ENCODE measurements around the gene POMT2. TPM values are rescaled to one million over a fixed set of nuclear protein-coding genes. Genes with fewer than 3 reads are reported as not detected.
"Not testable (repeated sequence)": the region's sequence is repeated elsewhere in the genome, so short reads cannot be mapped to it uniquely, and the experiment has no call there.

The POMT2 gene
- total RNA-seq, 2 donors from 2014 or later, result 13.0 to 37.7 TPM

DNA sequence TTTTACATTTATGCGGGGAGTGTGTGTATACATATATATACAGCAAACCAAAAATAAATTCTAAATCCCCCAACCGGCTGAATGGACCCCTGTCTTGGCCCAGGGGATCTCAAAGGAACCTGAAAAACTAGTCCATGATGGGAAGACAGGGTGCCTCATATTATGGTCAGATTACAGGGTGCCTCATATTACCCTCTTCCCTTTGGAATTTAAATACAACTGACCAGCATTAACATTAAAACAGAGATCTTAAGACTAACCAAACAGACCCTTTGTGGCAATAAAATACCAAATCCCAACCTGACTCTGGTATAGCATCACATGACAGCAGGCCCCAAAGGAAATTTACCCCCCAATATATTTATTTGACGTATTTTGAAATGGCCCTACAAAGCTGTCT, 17.2 kb upstream of the POMT2 start:
- intact Hi-C loops (cut with DNase I), result no loop called here
- Histone ChIP-seq H3K36me3 (no peaks in the 10 kb centered on the region), H3K27me3 (no peaks in the 10 kb centered on the region), H3K9ac (ENCODE audit: low read depth in 2 of 2, low read length in 2 of 2) (no peak overlapping the region), H3K4me3 (no peak overlapping the region), H3K4me1 (no peaks in the 10 kb centered on the region), H3K9me3 (no peaks in the 10 kb centered on the region), H3K27ac (no peak overlapping the region)
- no peak for DNase-seq
- TF ChIP-seq, protein P1, sequence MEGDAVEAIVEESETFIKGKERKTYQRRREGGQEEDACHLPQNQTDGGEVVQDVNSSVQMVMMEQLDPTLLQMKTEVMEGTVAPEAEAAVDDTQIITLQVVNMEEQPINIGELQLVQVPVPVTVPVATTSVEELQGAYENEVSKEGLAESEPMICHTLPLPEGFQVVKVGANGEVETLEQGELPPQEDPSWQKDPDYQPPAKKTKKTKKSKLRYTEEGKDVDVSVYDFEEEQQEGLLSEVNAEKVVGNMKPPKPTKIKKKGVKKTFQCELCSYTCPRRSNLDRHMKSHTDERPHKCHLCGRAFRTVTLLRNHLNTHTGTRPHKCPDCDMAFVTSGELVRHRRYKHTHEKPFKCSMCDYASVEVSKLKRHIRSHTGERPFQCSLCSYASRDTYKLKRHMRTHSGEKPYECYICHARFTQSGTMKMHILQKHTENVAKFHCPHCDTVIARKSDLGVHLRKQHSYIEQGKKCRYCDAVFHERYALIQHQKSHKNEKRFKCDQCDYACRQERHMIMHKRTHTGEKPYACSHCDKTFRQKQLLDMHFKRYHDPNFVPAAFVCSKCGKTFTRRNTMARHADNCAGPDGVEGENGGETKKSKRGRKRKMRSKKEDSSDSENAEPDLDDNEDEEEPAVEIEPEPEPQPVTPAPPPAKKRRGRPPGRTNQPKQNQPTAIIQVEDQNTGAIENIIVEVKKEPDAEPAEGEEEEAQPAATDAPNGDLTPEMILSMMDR (IDR thresholded peaks at IDR 0.05), result no peak

DNA sequence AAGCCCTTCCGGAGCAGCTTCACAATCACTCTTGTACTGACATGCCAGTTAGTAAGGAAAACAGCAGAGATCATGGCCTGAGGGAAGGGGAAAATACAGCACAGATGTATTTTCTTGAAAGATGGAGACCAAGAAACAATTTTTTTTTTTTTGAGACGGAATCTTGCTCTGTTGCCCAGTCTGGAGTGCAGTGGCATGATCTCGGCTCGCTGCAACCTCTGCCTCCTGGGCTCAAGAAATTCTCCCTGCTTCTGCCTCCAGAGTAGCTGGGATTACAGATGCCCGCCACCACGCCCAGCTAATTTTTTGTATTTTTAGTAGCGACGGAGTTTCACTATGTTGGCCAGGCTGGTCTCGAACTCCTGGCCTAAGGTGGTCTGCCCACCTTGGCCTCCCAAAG, 16.6 kb upstream of the POMT2 start:
- intact Hi-C loops (cut with DNase I); DNase-seq; H3K9ac ChIP-seq (ENCODE audit: low read depth in 2 of 2, low read length in 2 of 2); H3K4me1 ChIP-seq; H3K4me3 ChIP-seq; H3K9me3 ChIP-seq; H3K27ac ChIP-seq; H3K36me3 ChIP-seq; H3K27me3 ChIP-seq: not testable (repeated sequence)

DNA sequence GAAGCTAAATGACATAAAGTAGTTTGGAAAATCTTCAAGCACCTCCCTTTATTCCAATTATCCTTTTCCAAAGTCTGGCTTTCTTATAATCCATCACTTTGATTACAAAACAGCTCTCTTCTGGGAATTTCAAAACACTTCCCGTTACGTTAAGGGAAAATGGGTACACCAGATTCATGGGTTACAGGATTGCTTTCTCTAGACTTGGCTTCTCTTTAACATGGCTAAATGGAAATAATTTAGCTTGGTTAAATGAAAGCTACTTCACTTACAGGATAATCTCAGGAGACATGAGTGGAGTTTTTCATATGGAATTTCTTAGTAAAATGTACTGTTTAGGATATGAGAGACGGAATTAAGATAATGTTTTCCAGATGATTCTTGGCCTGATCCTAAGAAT, 14.9 kb upstream of the POMT2 start:
- no peaks in the 10 kb centered on the region for H3K27me3 ChIP-seq
- TF ChIP-seq, protein P1 (IDR thresholded peaks at IDR 0.05), result no peak
- no peak for DNase-seq
- H3K27ac ChIP-seq, result no peak overlapping the region
- H3K4me1 ChIP-seq, result no peaks in the 10 kb centered on the region
- intact Hi-C loops (cut with DNase I), result no loop called here
- no peaks in the 10 kb centered on the region for H3K36me3 ChIP-seq
- H3K9ac ChIP-seq (ENCODE audit: low read depth in 2 of 2, low read length in 2 of 2), result no peak overlapping the region
- no peak overlapping the region for H3K4me3 ChIP-seq
- H3K9me3 ChIP-seq, result no peaks in the 10 kb centered on the region

DNA sequence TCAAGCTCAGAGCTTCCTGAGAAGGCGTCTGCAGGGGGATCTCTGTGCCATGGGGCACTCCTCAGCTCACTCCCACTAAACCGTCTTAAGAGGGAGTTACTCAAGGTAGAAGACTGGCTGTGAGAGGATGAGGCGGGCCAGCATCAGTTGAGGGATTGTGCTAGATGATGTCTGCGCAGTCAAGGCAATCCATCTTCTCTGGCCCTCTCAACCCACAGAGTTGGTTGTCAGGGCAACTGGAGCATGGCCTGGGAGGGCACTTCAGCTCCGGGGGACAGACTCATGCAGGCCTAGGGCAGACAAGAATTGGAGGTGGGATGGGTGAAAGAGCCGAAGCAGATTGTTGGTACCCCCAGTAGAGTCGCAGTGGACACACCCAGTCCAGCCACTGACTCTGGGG, 9.2 kb upstream of the POMT2 start:
- intact Hi-C loops (cut with DNase I), result loop anchor here (10.0 kb wide), 1 partner anchor 225 kb away; no protein-coding TSS in a partner anchor
- TF ChIP-seq, protein P1 (IDR thresholded peaks at IDR 0.05), result no peak

DNA sequence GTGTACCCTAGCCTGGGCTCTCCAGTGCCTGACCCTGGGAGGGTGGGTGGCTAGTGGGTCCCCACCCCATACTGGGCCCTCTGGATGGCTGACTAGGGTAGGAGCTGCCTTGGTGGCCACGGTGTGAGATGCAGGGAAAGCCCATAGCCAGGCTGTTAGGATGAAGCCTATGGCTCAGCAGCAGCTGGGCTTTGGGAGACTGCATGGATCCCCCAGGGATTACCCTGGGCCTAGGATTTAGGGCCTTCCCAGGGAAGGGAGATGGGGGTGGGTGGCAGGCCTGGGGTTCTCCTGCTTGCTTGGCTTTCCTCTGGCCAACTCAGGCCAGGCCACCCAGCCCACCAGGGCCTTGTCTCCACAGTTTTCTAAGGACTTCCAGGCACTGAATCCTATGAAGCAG, 6.4 kb upstream of the POMT2 start:
- no peak overlapping the region for H3K9ac ChIP-seq (ENCODE audit: low read depth in 2 of 2, low read length in 2 of 2)
- no peak for DNase-seq
- H3K36me3 ChIP-seq, result no peaks in the 10 kb centered on the region
- no peaks in the 10 kb centered on the region for H3K9me3 ChIP-seq
- H3K27me3 ChIP-seq, result no peaks in the 10 kb centered on the region
- intact Hi-C loops (cut with DNase I), result loop anchor here (10.0 kb wide), 1 partner anchor 228 kb away; no protein-coding TSS in a partner anchor
- H3K27ac ChIP-seq, result no peak overlapping the region
- H3K4me3 ChIP-seq, result no peak overlapping the region
- H3K4me1 ChIP-seq, result peaks cover 4% of the 10 kb centered on the region
- TF ChIP-seq, protein P1 (IDR thresholded peaks at IDR 0.05), result no peak

More for the DNA sequence above, 9.2 kb upstream of the POMT2 start:
- H3K27me3 ChIP-seq, result no peaks in the 10 kb centered on the region
- no peaks in the 10 kb centered on the region for H3K9me3 ChIP-seq
- no peaks in the 10 kb centered on the region for H3K36me3 ChIP-seq
- H3K9ac ChIP-seq (ENCODE audit: low read depth in 2 of 2, low read length in 2 of 2), result no peak overlapping the region
- no peaks in the 10 kb centered on the region for H3K4me1 ChIP-seq
- DNase-seq, result no peak
- no peak overlapping the region for H3K27ac ChIP-seq
- no peak overlapping the region for H3K4me3 ChIP-seq

DNA sequence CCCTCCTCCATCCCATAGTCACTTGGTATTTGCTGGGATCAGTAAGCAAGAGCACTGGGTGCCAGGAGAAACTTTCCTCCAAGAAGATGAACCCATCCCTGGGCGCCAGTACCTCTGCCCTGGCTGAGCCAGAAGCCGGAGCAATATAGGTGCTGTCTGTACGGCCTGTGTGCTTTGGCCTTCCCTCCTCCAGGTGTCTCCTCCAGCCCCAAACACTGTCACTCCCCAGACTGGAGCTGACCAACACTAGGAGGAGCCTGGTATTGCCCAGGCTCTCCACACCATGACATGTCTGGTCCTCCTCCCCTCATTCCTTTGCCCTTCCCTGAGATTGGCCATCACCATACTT, 5.0 kb upstream of the POMT2 start:
- Histone ChIP-seq H3K9me3 (no peaks in the 10 kb centered on the region), H3K27me3 (no peaks in the 10 kb centered on the region), H3K9ac (ENCODE audit: low read depth in 2 of 2, low read length in 2 of 2) (no peak overlapping the region), H3K27ac (no peak overlapping the region), H3K4me1 (peaks cover 6% of the 10 kb centered on the region), H3K36me3 (no peaks in the 10 kb centered on the region), H3K4me3 (no peak overlapping the region)
- no peak for DNase-seq
- intact Hi-C loops (cut with DNase I), result loop anchor here (10.0 kb wide), 1 partner anchor 229 kb away; no protein-coding TSS in a partner anchor
- TF ChIP-seq, protein P1 (IDR thresholded peaks at IDR 0.05), result no peak

Measured in colonic mucosa (tissue), 4 donors.